Adrenal gland (tissue), 12 donors: Measurements from ENCODE around the gene CACNA1C. TPM values are rescaled to one million over a fixed set of nuclear protein-coding genes. Genes with fewer than 3 reads are reported as not detected.
A peak's percentile ranks its signal among the peaks of the same experiment; 100 is the strongest.

Experiments used
- DNase-seq, 7 donors: peaks; one replicate each; pipeline ENCODE4 v3.0.0-alpha.2; 2019 to 2020
- H3K27ac ChIP-seq, 5 donors: fragments of 200-600 bp; sonication (generic) in 4 of 5; 1 replicate in 3 of 5; 2 replicates in 2 of 5; pipeline versions ENCODE4 v1.5.1 to v1.8.0; 2016 to 2020; ENCODE audit warnings: mild to moderate bottlenecking in 1 of 5
- H3K27me3 ChIP-seq: fragments of 200-600 bp; 2 replicates; pipeline ENCODE4 v1.8.0; 2021
- H3K36me3 ChIP-seq, 2 donors: fragments of 200-600 bp; replicated peaks in 1 of 2; 1 replicate in 1 of 2; 2 replicates in 1 of 2; pipeline versions ENCODE4 v1.5.1 to v1.8.0; 2018 to 2022
- H3K4me1 ChIP-seq, 2 donors: fragments of 200-600 bp; replicated peaks in 1 of 2; 1 replicate in 1 of 2; 2 replicates in 1 of 2; pipeline versions ENCODE4 v1.5.1 to v1.8.0; 2018 to 2021
- H3K4me3 ChIP-seq, 4 donors: fragments of 200-600 bp; sonication (generic) in 3 of 4; one replicate each; pipeline ENCODE4 v1.5.1; 2016 to 2018
- H3K9me3 ChIP-seq, 3 donors: fragments of 200-600 bp; sonication (generic) in 1 of 3; replicated peaks in 1 of 3; 1 replicate in 2 of 3; 2 replicates in 1 of 3; pipeline versions ENCODE4 v1.5.1 to v1.8.0; 2016 to 2021
- CTCF ChIP-seq, 6 experiments: fragments of 450-650 bp in 4 of 6; fragments of 200-600 bp in 2 of 6; sonication (generic) in 1 of 6; IDR thresholded peaks; 1 replicate in 5 of 6; 2 replicates in 1 of 6; pipeline versions ENCODE4 v1.5.1 to v1.8.0; 2016 to 2021; ENCODE audit warnings: antibody characterized with exemption in 6 of 6, mild to moderate bottlenecking in 2 of 6, moderate library complexity in 1 of 6
- POLR2A ChIP-seq, 2 donors: fragments of 450-650 bp; IDR thresholded peaks; one replicate each; pipeline ENCODE4 v1.6.1; 2017; ENCODE audit warnings: antibody characterized with exemption in 2 of 2, mild to moderate bottlenecking in 2 of 2, moderate library complexity in 1 of 2
- WGBS, 4 donors: extraction: QIAGEN DNeasy Blood & Tissue Kit in 2 of 4; methylation state at CpG; one replicate each; pipeline versions ENCODE4 v1.1.5 to v1.1.7; 2013 to 2017; 5-methylcytosine and 5-hydroxymethylcytosine counted together
- intact Hi-C, 2 donors: fragments of 100-400 bp; cut with DNase I; formaldehyde crosslinking; loops; one replicate each; pipeline versions ENCODE4 v1.14.1 to v1.15.0; 2022 to 2023
- polyA plus RNA-seq, 3 donors: library from polyadenylated mRNA; stranded (reverse); fragments of 200-250 nt in 2 of 3; fragments of 350-450 nt in 1 of 3; fragmentation: Illumina TruSeq in 1 of 3; extraction: RNeasy Lipid Tissue Mini Kit (QIAGEN cat#74804) in 1 of 3; gene quantifications; one replicate each; pipeline ENCODE4 v1.2.3, GENCODE V29; 2013 to 2014
- total RNA-seq, 9 donors: library from RNA; depleted of rRNA in 4 of 9; stranded (reverse); fragments of >200 nt in 4 of 9; fragments of 120-200 nt in 1 of 9; fragmentation: NEBNext Ultra II Directional in 1 of 9; extraction: Animal tissue kit (Norgen Biotek cat#: 25700) in 1 of 9; gene quantifications; one replicate each; pipeline versions ENCODE4 v1.1.0 to v1.2.4, GENCODE V29; 2013 to 2023
- donor health status: healthy with polysubstance abuse.
- donor health status: Bipolar disorder and iron deficiency.
- donor health status: DM: yes; HTN: yes; CAD: no.
- donor health status: DM: no; HTN: no; CAD: no.
- donor health status: DM: no; HTN: no; CAD: no.
- donor health status: DM: yes; HTN: yes; CAD: no.

The CACNA1C gene
- total and polyA plus RNA-seq, 12 donors = 1.4 to 5.8 (median 3.5) TPM

GRCh38 chr12:2637371-2637770 lies 584.6 kb downstream of the CACNA1C start:
- no peak overlapping the region for H3K27ac ChIP-seq

GRCh38 chr12:2638273-2639019 lies 585.7 kb downstream of the CACNA1C start:
- TF ChIP-seq CTCF (IDR thresholded peaks at IDR 0.05) (no peak), POLR2A (IDR thresholded peaks at IDR 0.05) (no peak)

More at GRCh38 chr12:2637371-2637770, 584.6 kb downstream of the CACNA1C start:
- no peak for DNase-seq
- H3K27me3 ChIP-seq = no peaks in the 10 kb centered on the region
- intact Hi-C loops = no loop called here
- no peaks in the 10 kb centered on the region for H3K9me3 ChIP-seq
- WGBS, 4 donors = 83 to 87% (median 85%) methylated on average over 6 to 8 of the region's 8 CpGs
- TF ChIP-seq CTCF (IDR thresholded peaks at IDR 0.05) = no peak
- no peak for TF ChIP-seq POLR2A (IDR thresholded peaks at IDR 0.05)
- no peak overlapping the region for H3K4me3 ChIP-seq
- no peaks in the 10 kb centered on the region for H3K36me3 ChIP-seq
- peaks cover 0 to 12% of the 10 kb centered on the region in 2 donors for H3K4me1 ChIP-seq

GRCh38 chr12:2639020-2639298 lies 586.2 kb downstream of the CACNA1C start:
- intact Hi-C loops = no loop called here
- Histone ChIP-seq H3K9me3 (no peaks in the 10 kb centered on the region), H3K4me3 (no peak overlapping the region), H3K4me1 (peaks cover 0 to 12% of the 10 kb centered on the region in 2 donors), H3K36me3 (no peaks in the 10 kb centered on the region), H3K27me3 (no peaks in the 10 kb centered on the region), H3K27ac (no peak overlapping the region)
- WGBS, 4 donors = 89 to 91% (median 90%) methylated on average over 10 of the region's 10 CpGs
- peak in 1 of 7 donors; percentile 43 for DNase-seq
- TF ChIP-seq CTCF (IDR thresholded peaks at IDR 0.05) (no peak), POLR2A (IDR thresholded peaks at IDR 0.05) (no peak)

More at GRCh38 chr12:2638273-2639019, 585.7 kb downstream of the CACNA1C start:
- Histone ChIP-seq H3K36me3 (no peaks in the 10 kb centered on the region), H3K4me1 (peaks cover 0 to 12% of the 10 kb centered on the region in 2 donors), H3K27ac (no peak overlapping the region), H3K27me3 (no peaks in the 10 kb centered on the region), H3K9me3 (no peaks in the 10 kb centered on the region), H3K4me3 (no peak overlapping the region)
- intact Hi-C loops = no loop called here
- peak in 1 of 7 donors; percentile 11 for DNase-seq
- WGBS, 4 donors = 89 to 96% (median 94%) methylated on average over 15 of the region's 15 CpGs

- H3K4me3 ChIP-seq = no peak overlapping the region
- no peaks in the 10 kb centered on the region for H3K9me3 ChIP-seq
- peak in 1 of 7 donors; percentile 48 for DNase-seq
- peak overlapping the region in 3 of 5 donors; percentile 19 to 86 (median 78) for H3K27ac ChIP-seq
- 68 to 79% (median 72%) methylated on average over 3 to 10 of the region's 10 CpGs for WGBS, 4 donors
- TF ChIP-seq POLR2A (IDR thresholded peaks at IDR 0.05) (no peak), CTCF (IDR thresholded peaks at IDR 0.05) (no peak)
- intact Hi-C loops = no loop called here
- no peaks in the 10 kb centered on the region for H3K36me3 ChIP-seq
- no peaks in the 10 kb centered on the region for H3K27me3 ChIP-seq
- H3K4me1 ChIP-seq = peaks cover 0 to 12% of the 10 kb centered on the region in 2 donors
Measured at GRCh38 chr12:2640281-2640680, 587.5 kb downstream of the CACNA1C start.
